HepG2 (cell line): Measurements from ENCODE around the gene SERPINA9. TPM values are rescaled to one million over a fixed set of nuclear protein-coding genes. Genes with fewer than 3 reads are reported as not detected.

Experiments
- ATF3 ChIP-seq: sonication (generic); formaldehyde crosslinking; IDR thresholded peaks from 2 replicates; pipeline ENCODE4 v1.4.0; 2020; ENCODE audit warnings: missing genetic modification reagents
- CCAR2 ChIP-seq: fragments of 200-400 bp; formaldehyde crosslinking; optimal IDR thresholded peaks from 2 replicates; pipeline ENCODE3; 2018; ENCODE audit warnings: low read depth, mild to moderate bottlenecking, low read length, moderate library complexity
- DBP ChIP-seq: sonication (generic); formaldehyde crosslinking; IDR thresholded peaks from 2 replicates; pipeline ENCODE4 v1.4.0; 2020; ENCODE audit warnings: missing genetic modification reagents; ENCODE audit errors: not compliant biosample characterization
- GABPB1 ChIP-seq: IDR thresholded peaks from 2 replicates; pipeline ENCODE4 v1.6.1; 2016; ENCODE audit warnings: mild to moderate bottlenecking, missing genetic modification reagents, moderate library complexity, missing compliant biosample characterization
- HBP1 ChIP-seq: IDR thresholded peaks from 2 replicates; pipeline ENCODE4 v1.6.1; 2016; ENCODE audit warnings: low read depth, control low read depth
- HOXA5 ChIP-seq: sonication (generic); formaldehyde crosslinking; IDR thresholded peaks from 2 replicates; pipeline ENCODE4 v1.4.0; 2020; ENCODE audit warnings: missing genetic modification reagents
- ISX ChIP-seq: sonication (generic); formaldehyde crosslinking; conservative IDR thresholded peaks from 2 replicates; pipeline ENCODE4 v1.5.0; 2020; ENCODE audit warnings: missing genetic modification reagents
- NCOA2 ChIP-seq: sonication (generic); formaldehyde crosslinking; IDR thresholded peaks from 2 replicates; pipeline ENCODE4 v1.8.0; 2022; ENCODE audit warnings: inconsistent platforms
- PBX2 ChIP-seq: IDR thresholded peaks from 2 replicates; pipeline ENCODE4 v1.6.1; 2016; ENCODE audit warnings: control low read depth
- PRDM4 ChIP-seq: sonication (generic); formaldehyde crosslinking; IDR thresholded peaks from 2 replicates; pipeline ENCODE4 v1.9.0; 2021; ENCODE audit warnings: missing genetic modification reagents, borderline replicate concordance
- PRMT3 ChIP-seq: sonication (generic); formaldehyde crosslinking; IDR thresholded peaks from 2 replicates; pipeline ENCODE4 v1.8.1; 2022; ENCODE audit warnings: low read depth, mild to moderate bottlenecking, moderate library complexity, missing genetic modification reagents, borderline replicate concordance
- SCMH1 ChIP-seq: sonication (generic); formaldehyde crosslinking; IDR thresholded peaks from 2 replicates; pipeline ENCODE4 v1.9.0; 2021; ENCODE audit warnings: missing genetic modification reagents, mild to moderate bottlenecking, borderline replicate concordance
- SIX4 ChIP-seq: sonication (generic); formaldehyde crosslinking; IDR thresholded peaks from 2 replicates; pipeline ENCODE4 v1.4.0; 2020; ENCODE audit warnings: missing genetic modification reagents
- TCF7L2 ChIP-seq: IDR thresholded peaks from 2 replicates; pipeline ENCODE4 v1.6.1; 2011; ENCODE audit warnings: mild to moderate bottlenecking, low read depth, low read length, moderate library complexity
- ZBTB20 ChIP-seq: sonication (generic); formaldehyde crosslinking; IDR thresholded peaks from 2 replicates; pipeline ENCODE4 v1.8.1; 2023; ENCODE audit warnings: missing genetic modification reagents, low read depth, mild to moderate bottlenecking, borderline replicate concordance
- ZBTB3 ChIP-seq: sonication (generic); formaldehyde crosslinking; IDR thresholded peaks from 2 replicates; pipeline ENCODE4 v1.4.0; 2020; ENCODE audit warnings: low read depth, mild to moderate bottlenecking, moderate library complexity, missing genetic modification reagents, borderline replicate concordance
- ZNF326 ChIP-seq: sonication (generic); formaldehyde crosslinking; IDR thresholded peaks from 2 replicates; pipeline ENCODE4 v1.4.0; 2020; ENCODE audit warnings: missing genetic modification reagents, borderline replicate concordance
- polyA plus RNA-seq, 8 experiments: library from polyadenylated mRNA; depleted of rRNA in 3 of 8; stranded (reverse) in 7 of 8; unstranded in 1 of 8; fragments of >200 nt; fragmentation: Illumina TruSeq in 4 of 8; extraction: Trizol in 4 of 8; gene quantifications; 2 replicates each; pipeline versions ENCODE4 v1.2.1 to v1.2.3, GENCODE V29; 2011 to 2016; ENCODE audit warnings: low read depth in 4 of 8, missing spikeins in 1 of 8, mixed read lengths in 1 of 8; ENCODE audit not compliant: insufficient read depth in 1 of 8
- total RNA-seq, 5 experiments: library from RNA; depleted of rRNA; stranded (reverse); fragments of >200 nt; fragmentation: Illumina TruSeq; extraction: Trizol; gene quantifications; 2 replicates each; pipeline ENCODE4 v1.2.3, GENCODE V29; 2016; ENCODE audit warnings: low read depth in 1 of 5
- TF ChIP-seq, protein P1 (sequence below): sonication (generic); IDR thresholded peaks from 2 replicates; pipeline ENCODE4 v1.6.1; 2016; ENCODE audit warnings: low read depth, borderline replicate concordance
- TF ChIP-seq, protein P2 (sequence below): sonication (generic); formaldehyde crosslinking; IDR thresholded peaks from 2 replicates; pipeline ENCODE4 v1.4.0; 2020; ENCODE audit warnings: missing genetic modification reagents

The SERPINA9 gene
- total and polyA plus RNA-seq, 2 of the 13 experiments (the other 11 are each of a cell fraction or from before 2014, with no cell fraction given) = 0.21 TPM; not detected in 1

DNA sequence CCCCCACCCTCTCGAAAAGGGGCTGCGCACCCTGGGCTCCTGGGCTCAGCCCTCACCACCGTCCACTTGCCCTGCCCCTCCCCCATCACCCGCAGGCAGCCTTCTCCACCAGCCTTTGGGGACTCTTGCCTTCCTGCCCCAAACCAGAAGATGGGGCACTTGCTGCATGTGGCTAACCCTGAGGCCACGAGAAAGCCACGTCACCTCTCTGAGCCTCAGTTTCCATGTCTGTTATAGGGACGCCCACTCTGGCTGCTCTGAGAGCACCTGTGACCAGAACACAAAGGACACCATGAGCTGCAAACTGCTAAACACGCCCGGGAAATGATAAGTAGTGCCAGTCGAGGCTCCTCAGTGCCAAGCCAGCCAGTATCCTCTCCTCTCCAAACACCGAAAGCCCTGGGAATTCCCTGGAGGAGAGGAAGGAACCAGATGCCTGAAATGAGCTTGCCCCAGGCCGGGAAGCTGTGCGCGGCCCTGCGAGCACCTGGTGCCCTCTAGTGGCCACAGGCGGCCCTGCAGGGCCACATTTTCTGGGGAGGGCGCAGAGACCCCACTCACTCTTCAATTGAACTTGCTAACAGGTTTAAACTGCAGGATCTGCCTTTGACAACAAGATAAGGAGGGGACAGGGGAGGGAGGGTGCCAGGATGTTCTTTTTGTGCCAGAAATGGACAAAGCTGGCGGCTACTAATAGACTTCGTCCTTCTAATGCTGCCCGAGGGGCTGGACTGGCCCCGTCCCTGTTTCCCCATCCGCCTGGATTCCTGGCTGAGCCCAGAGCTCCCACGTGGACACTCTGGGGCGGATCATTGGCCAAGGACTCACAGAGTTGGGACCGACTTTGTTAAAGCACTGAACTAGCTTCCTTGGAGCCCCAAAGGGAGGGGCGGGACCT lies 10.2 kb upstream of the SERPINA9 start (continued):
- no peak for TF ChIP-seq HBP1 (CRISPR knock-in tag)
- TF ChIP-seq SCMH1 (CRISPR knock-in tag) = no peak
- TF ChIP-seq DBP = peak; percentile 33
- TF ChIP-seq, protein P1, sequence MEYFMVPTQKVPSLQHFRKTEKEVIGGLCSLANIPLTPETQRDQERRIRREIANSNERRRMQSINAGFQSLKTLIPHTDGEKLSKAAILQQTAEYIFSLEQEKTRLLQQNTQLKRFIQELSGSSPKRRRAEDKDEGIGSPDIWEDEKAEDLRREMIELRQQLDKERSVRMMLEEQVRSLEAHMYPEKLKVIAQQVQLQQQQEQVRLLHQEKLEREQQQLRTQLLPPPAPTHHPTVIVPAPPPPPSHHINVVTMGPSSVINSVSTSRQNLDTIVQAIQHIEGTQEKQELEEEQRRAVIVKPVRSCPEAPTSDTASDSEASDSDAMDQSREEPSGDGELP = no peak
- TF ChIP-seq PRMT3 (CRISPR knock-in tag) = no peak
- TF ChIP-seq GABPB1 (CRISPR knock-in tag) = peak; percentile 26; the same call in 1 of the 2 replicates
- TF ChIP-seq, protein P2, sequence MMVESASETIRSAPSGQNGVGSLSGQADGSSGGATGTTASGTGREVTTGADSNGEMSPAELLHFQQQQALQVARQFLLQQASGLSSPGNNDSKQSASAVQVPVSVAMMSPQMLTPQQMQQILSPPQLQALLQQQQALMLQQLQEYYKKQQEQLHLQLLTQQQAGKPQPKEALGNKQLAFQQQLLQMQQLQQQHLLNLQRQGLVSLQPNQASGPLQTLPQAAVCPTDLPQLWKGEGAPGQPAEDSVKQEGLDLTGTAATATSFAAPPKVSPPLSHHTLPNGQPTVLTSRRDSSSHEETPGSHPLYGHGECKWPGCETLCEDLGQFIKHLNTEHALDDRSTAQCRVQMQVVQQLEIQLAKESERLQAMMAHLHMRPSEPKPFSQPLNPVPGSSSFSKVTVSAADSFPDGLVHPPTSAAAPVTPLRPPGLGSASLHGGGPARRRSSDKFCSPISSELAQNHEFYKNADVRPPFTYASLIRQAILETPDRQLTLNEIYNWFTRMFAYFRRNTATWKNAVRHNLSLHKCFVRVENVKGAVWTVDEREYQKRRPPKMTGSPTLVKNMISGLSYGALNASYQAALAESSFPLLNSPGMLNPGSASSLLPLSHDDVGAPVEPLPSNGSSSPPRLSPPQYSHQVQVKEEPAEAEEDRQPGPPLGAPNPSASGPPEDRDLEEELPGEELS (CRISPR knock-in tag) = 0 out of 2 replicates have a peak, but pooled peaks have one; percentile 31
- TF ChIP-seq NCOA2 (CRISPR knock-in tag) = no peak
- TF ChIP-seq ZBTB3 (CRISPR knock-in tag) = no peak
- no peak for TF ChIP-seq SIX4
- no peak for TF ChIP-seq PBX2 (CRISPR knock-in tag)
- no peak for TF ChIP-seq TCF7L2
- TF ChIP-seq PRDM4 (CRISPR knock-in tag) = no peak
- TF ChIP-seq ZNF326 (CRISPR knock-in tag) = no peak
- no peak for TF ChIP-seq ATF3 (CRISPR knock-in tag)
- TF ChIP-seq HOXA5 (CRISPR knock-in tag) = no peak
- TF ChIP-seq ZBTB20 (CRISPR knock-in tag) = 0 out of 2 replicates have a peak, but pooled peaks have one; percentile 50
- TF ChIP-seq ISX (CRISPR knock-in tag) = no peak
- no peak for TF ChIP-seq CCAR2
